HG03439 (cell line): ENCODE data around the gene BEST4.
"Not testable (repeated sequence)": the region's sequence is repeated elsewhere in the genome, so short reads cannot be mapped to it uniquely, and the experiment has no call there.

Experiments
- ATAC-seq: cut with Tn5 transposase; IDR thresholded peaks from one replicate; pipeline ENCODE4 v1.9.1; 2021; ENCODE audit warnings: mild to moderate bottlenecking, moderate library complexity; ENCODE audit not compliant: unreplicated experiment

The BEST4 gene

DNA sequence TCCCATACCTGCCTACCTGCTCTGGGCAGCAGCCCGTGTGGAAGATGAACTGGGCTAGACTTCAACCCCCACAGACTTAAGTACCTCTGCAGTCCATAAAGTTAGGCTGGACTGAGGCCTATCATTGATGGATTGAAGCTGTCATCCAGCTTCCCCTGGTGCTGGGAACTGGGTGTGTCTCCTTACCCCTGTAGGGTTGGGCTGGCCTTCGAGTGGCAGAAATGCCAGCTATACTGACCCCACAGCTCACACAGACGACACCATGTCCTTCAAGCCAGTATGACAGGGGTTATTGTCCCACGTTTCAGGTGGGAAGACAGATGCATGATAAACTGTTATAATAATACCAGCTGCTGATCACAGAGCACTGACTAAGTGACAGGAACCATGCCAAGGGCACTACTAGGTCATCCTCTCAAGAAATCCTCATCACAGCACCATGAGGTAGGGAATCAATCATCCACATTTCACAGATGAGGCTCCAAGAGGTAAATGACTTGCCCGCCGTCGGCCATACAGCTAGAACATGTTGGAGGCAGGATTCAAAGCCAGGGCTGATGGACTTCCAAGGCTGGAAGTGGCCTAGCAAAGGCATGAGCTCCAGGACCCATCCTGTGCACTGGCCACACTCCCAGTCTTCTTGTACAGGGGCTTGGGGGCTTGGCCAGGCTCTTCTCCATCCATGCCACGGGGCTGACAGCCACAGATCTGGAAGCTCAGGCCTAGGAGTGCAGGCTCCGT is at the start of gene BEST4:
Gene BEST4, minus strand, starts transcription at position 51 of the 741 bp plus-strand sequence. CDS start 465 bp downstream, outside the sequence.
- ATAC-seq = no peak

GRCh38 chr1:44835738-44836675 is 48.0 kb upstream of the BEST4 start:
- ATAC-seq = no peak

DNA sequence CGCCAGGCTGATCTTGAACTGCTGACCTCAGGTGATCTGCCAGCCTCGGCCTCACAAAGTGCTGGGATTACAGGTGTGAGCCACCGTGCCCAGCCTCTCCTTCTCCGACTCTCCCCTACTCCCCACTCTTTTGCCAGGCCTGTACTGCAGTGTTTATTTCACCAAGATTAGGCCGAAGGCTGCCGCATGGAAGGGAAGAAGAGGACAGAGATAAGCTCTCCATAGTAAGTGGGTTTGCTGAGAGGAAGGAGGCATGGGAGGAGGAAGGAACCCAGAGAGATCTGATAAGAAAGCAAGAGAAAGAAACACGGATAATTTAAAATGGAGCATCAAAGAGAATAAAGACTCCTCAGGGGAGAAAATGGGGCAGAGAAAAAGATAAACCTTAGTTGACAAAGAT is 46.4 kb upstream of the BEST4 start:
- ATAC-seq = no peak

GRCh38 chr1:44832056-44832705 is 44.2 kb upstream of the BEST4 start:
- no peak for ATAC-seq

- no peak for ATAC-seq
These were observed 43.5 kb upstream of the BEST4 start for GRCh38 chr1:44831516-44831915.

DNA sequence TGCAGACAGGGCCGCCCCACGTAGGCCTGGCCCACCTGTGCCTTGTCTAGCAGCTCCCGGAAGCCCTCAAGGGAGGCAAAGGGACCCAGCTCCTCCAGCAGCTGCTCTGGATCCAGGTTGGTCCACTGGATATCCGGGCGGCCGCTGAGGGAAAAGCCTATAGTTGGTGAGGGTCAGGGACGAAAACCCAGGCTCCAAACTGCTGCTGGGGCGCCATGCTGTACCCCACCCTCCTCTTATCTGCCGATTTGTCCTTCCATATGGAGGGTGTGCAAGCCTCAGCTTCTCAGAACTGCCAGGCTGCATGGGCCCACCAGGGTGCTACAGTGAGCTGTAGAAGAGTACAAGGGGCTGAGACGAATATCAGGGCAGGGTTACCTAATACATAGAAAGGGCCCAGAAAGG is 42.9 kb upstream of the BEST4 start:
- ATAC-seq = no peak

DNA sequence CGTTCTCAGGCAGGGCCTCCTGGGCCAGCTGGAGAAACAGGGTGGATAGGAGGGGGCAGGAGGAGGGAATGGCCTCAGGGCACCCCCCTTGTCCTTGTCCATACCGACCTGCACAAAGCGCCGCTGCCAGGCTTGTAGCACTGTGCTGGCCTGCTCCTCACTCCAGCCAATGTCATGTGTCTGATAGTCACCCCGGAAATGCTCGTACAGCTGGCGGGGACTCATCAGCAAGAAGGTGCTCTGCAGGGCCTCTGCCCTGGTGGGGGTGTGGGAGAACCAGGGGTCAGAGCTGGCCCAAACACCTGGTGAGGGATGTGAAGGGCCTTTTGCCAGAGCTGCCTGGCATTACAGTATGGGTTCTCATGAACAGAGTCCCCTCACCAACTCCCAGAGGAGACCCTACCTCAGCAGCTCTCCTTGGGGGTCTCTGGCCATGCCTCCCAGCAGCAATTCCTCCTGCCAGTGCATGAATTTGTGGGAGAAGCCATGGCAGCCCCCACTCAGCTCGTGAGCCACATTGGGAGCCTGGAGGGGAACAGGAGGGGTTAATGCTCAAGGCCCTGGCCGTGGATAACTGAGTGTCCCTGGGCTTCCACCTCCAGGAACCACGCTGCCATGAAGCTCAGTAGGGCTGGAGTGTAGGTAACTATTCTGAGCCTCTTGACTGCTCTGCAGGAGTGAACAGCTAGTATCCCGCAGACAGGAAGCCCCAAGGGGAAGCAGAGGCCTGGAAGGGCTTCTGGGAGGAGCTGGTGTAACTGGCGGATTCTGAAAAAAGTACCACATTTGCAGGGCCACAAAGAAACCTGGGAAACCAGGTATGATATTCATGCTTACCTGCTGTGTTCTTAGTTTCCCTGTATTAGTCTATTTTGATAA is 41.8 kb upstream of the BEST4 start:
- no peak for ATAC-seq

- no peak for ATAC-seq
These were observed 41.0 kb upstream of the BEST4 start for GRCh38 chr1:44828841-44829440.

DNA sequence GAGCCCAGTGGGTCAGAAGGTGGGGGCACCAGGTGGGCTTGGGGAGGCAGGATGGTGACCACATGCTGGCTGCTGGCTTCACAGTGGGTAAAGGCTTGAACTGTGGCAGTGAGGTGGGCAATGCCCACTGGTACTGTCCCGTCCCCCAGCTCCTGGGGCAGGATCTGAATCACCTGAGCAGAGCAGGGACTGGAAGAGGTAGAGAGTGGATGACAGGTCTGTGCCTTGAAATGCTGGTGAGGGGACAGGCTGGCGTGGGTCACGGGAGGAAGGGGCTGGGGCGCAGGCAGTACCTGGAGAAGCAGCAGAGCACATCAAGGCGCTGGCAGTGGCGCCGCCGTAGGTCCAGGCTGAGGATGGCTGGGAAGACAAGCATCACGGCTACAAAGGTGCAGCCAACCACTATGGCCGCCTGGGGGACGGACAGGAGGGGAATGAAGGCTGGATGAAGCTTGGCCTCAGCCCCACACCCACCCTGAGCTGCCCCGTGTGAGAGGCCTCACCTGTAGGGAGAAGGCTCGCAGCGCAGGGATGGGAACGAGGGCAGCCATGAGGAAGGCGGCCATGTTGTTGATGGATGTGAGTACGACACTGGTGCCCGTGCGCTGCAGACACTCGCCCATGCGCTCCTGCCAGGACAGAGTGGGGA is 40.2 kb upstream of the BEST4 start:
- ATAC-seq = no peak

- ATAC-seq = no peak
These were observed 39.4 kb upstream of the BEST4 start for GRCh38 chr1:44827197-44828002.

DNA sequence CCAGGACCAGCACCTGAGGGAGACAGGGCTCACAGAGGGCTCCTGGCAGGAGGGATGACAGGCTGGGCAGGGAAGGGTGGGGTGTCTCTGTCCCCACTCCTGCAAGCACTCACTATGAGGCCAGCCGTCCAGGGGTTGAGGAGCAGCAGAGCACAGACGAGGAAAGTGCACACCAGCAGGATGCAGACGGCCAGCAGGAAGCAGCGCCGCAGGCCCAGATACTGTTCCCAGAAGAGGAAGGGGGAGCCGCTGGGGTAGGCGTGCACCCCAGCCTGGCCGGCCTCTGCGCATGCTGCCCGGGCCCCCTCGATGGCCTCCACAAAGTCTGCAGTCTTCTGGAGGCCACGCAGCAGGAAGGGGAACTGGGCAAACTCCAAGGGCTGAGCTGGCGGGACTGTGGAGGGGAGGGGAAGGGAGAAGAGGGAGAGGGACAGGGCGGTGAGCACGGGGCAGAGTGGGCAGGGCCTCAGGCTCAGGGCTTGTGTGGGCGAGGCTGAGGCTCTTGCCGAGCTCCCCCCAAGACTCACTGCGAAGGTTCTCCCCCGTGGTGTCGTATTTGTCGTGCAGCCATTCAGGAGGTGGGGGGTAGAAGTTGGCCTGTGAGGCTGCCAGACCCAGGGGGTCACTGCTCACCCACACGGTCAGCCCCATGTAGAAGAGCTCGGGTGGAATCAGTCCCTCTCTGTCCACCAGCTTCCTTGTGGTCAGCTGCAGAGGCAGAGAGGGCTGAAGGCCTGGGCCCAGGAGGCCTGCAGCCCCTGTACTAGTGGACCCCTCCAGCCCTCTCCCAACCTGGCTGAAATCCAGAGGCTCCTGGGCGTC is 38.6 kb upstream of the BEST4 start:
- ATAC-seq = no peak

DNA sequence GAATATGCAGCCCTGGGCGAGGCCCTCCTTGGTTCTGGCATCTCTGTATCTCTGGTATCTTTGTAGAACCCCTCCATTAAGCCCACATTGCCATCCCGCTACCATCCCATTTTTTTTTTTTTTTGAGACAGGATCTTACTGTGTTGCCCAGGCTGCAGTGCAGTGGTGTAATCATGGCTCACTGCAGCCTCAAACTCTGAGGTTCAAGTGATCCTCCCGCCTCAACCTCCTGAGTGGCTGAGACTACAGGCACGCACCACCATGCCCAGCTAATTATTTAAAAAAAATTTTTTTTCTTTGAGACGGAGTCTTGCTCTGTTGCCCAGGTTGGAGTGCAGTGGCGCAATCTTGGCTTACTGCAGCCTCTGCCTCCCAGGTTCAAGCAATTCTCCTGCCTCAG is 36.4 kb upstream of the BEST4 start:
- not testable (repeated sequence) for ATAC-seq

DNA sequence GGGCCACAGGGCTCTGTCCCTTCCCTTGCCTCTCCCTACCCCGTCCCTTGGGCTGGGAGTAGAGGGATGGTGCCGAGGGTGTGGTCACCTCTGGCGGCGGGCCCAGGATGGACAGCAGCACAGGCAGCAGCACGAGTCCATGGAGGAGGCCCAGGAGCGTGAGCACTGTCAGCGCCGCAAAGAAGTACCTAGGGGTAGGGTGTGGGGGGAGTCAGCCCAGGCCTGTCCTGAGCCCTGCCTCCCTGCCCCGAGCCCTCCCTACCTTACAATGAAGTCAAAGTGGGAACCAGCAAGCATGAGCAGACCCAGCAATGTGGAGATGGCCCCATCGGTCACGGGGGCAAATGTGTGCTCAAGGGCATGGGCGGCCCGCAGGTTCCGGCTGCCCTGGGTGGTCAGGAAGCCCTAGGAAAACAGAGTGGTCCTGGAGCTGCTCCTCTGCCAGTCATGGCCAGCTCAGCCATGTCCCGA is 35.0 kb upstream of the BEST4 start:
- no peak for ATAC-seq

- no peak for ATAC-seq
These were observed 34.2 kb upstream of the BEST4 start for GRCh38 chr1:44822131-44822701.

- no peak for ATAC-seq
These were observed 33.3 kb upstream of the BEST4 start for GRCh38 chr1:44821240-44821715.

DNA sequence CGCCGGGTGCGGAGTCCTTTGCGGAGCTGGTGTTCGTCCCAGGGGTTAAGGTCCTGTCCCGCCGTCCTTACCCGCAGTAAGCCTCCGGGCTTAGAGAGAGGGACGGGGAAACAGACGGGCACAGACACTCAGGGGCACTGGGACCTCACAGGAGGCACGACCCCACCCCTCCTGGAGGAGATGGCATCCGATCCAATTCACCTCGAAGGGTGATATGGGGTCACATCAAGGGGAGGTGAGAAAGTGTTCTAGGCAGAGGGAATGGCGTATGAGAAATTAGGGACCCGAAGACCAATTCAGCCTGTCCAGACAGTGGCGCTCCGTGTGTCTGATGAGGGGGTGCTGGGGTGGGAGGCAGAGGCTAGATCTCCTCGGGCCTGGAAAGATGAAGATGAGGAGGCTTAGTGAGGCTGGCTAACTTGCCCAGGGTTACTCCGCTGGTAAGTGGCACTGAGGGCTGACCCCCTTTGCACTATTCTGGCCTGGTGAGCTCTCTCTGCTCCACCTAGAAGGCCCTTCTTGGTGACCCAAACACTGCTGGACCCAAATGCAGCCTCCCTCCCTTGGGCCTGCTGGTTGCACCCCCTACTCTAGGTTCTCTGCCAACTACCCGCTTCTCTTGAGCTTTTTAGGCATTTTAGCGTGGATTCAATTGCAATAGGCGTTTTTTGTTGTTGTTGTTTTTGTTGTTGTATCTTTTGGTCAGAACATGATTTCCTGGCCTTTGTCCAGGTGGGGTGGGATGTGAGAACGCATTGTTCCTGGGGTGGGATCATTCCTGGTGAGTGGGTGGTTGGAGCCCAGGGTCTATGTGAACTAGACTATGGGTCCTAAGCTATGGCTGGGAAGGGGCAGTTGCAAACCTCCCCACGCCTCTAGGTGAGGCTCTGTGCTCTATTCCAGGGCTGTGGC is 32.6 kb upstream of the BEST4 start:
- no peak for ATAC-seq
